Stimulated activated CD4-positive, alpha-beta T cell treated with anti-CD3 and anti-CD28 coated beads, Interleukin-4, amount 100 ng/mL, for 48 hours (primary cell): ENCODE data around the gene OTOGL.
"Not testable (repeated sequence)": the region's sequence is repeated elsewhere in the genome, so short reads cannot be mapped to it uniquely, and the experiment has no call there.

ENCODE experiments used
- DNase-seq, 2 donors: peaks; one replicate each; pipeline ENCODE4 v3.0.0-alpha.2; 2020; ENCODE audit warnings: low read depth in 2 of 2

The OTOGL gene

DNA sequence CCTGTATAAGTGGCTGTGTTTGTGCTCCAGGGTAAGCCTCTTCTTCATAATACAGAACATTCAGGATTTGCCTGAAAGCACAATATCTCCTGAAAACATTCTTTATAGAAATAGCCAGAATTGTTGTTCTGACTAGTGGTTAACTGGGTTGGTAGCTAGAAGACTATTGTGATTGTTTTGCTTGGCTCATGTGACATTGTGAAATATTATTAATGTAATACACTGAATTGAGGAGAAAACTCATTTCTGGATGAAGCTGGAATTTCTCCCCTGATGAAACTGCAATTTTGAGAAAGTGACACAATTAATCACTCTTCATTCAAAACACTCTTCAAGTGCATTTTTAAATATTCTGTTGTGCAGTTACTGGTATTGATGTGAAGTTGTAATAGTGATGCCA, 172.4 kb downstream of the OTOGL start:
- DNase-seq: no peak

DNA sequence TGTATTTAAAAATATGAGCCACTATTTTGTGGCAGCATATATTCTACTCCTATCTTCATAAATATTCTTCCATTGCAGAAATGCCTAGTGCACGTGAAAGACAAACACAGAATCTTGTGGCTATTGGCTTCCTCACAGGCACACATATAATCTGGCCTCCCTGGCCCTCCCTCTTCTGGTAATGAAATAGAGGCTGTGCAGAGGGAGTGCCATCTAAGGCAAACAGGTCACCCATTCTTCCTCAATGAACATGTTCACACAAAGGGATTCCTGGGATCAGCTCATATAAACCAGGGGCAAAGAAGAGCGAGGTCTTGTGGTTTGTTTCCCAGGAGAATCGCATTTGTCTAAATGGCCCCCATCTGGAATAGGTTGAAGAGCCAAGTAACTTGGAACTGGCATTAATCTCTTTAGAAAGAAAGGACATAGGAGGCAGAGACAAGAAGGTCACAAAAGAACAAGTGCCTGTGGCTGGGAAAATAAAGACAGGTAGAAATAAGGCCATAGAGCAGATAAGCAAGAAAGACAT, 173.1 kb downstream of the OTOGL start:
- no peak for DNase-seq

GRCh38 chr12:80273144-80273543, 173.8 kb downstream of the OTOGL start:
- no peak for DNase-seq

- no peak for DNase-seq
Observed at GRCh38 chr12:80277732-80278131, 178.4 kb downstream of the OTOGL start.

DNA sequence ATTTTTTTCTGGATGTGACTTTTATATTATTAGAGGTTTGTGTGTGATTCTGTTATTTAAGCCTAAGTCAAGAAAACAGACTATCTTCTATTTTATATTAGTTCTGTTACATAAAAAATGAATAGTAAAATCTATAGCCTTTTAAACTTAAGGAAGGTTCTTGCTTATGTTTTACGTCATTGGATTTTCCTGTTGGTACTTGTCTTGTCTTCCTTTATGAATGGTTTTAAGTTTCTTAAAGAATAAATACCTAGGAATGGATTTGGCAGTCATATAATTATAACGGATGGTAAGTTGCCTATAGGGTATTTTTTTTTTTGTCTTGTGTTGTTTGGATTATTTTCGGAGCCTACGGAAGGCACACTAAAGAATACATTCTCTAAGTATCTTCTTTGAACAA, 182.9 kb downstream of the OTOGL start:
- DNase-seq: no peak

GRCh38 chr12:80282761-80283160, 183.4 kb downstream of the OTOGL start:
- no peak for DNase-seq

GRCh38 chr12:80291108-80291754, 191.9 kb downstream of the OTOGL start:
- no peak for DNase-seq

DNA sequence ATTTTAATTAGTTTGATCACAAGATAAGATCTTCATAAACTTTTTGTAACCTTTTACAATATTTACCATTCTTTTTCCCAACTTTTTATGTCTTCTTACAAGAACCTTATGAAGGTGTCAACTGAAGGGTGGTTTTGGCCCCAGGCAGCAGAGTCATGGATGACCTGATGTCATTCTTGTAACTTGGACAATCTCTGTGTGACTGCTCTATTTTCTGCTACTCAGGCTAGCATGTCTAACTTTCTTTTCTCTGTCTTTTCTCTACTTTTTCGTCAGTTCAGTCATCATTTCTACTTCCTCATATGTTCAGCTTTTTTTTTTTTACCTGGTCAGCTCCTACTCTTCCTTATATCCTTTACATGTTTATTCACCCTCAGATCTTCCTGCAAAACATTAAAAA, 194.0 kb downstream of the OTOGL start:
- DNase-seq: no peak

DNA sequence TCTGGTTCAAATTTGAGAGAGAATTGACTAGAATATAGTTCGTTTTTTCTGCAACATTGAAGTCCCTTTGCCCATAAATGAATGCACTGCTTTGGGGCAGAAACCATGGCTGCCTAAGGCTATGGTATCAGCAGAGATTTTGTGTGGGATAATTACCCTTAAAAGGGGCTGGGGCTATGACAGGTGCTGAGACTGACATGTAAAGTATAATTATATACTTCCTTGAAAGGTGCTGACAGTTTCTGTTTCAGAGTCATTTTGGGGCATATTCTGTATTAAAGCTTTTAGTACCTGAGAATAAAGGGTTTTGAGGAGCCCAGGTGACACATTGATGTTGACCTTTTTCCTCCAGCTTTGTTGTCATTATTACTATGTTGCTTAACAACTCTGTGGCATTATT, 194.4 kb downstream of the OTOGL start:
- no peak for DNase-seq

GRCh38 chr12:80299219-80299618, 199.9 kb downstream of the OTOGL start:
- no peak for DNase-seq

DNA sequence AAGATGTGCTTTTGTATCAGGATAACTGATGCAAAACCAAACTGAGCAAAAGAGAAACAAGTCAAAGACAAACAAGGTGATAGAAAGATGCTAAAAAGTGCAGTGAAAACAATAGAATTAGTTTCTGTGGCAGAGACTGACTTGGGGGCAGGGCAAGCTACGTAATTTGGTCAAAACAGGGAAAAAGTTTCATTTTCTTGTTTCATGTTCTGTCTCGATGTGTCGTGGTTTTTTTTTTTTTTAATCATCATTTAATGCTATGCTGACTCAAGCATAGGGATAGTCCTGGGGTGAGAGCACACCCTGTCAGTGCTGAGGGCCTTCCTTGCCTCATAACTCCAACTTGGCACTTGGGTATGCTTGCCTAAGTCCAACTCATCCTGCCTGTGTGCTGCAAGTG, 200.6 kb downstream of the OTOGL start:
- no peak for DNase-seq

DNA sequence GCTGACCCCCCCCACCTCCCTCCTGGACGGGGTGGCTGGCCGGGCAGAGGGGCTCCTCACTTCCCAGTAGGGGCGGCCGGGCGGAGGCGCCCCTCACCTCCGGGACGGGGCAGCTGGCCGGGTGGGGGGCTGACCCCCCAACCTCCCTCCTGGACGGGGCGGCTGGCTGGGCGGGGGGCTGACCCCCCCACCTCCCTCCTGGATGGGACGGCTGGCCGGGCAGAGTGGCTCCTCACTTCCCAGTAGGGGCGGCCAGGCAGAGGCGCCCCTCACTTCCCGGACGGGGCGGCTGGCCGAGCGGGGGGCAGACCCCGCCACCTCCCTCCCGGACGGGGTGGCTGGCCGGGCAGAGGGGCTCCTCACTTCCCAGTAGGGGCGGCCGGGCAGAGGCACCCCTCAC, 208.1 kb downstream of the OTOGL start:
- DNase-seq: not testable (repeated sequence)

DNA sequence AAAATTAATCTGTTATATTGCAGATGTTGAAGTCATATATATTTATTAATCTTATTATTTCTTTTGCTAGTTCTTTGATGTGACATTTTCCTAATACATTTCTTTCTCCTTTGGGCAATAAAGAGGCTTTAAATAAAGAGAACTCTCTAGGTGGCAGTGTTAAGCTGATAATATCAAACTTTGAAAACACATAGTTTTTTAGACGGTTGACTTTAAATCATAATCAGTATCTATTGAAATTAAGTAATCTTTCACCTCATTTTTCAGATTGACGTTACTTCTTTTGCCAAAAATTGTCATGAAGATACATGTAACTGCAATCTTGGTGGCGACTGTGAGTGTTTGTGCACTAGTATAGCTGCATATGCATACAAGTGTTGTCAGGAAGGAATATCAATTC, 213.9 kb downstream of the OTOGL start:
- DNase-seq: no peak

DNA sequence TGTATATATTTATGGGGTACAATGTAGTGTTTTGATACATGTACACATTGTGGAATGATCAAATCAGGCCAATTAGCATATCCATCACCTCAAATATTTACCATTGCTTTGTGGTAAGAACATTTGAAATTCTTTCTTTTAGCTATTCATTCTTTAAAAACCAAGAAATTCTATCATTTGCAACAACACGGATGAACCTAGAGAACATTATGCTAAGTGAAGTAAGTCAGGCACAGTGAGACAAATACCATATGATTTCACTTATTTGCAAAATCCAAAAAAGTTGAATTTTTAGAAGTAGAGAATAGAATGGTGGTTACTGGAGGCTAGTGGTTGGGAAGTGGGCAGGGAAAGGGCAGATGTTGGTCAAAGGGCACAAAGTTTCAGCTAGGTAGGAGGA, 215.4 kb downstream of the OTOGL start:
- no peak for DNase-seq

DNA sequence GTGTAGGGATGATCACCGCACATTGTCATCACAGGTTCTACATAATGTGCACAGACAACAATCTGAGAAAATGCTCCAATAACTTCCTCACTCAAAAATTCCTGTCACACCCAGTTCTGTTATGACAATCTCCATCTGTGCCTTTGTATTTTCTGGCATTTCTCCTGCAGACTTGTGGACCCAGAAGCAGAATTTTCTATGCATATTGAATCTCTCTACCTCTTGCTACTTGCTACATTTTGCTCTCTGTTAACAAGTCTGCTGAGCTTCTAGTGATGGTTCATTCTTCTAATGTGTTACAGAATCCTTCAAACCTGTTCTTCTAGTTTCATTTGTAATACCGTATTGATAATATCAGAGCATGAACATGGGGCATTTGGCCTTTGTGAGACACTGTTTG, 216.9 kb downstream of the OTOGL start:
- DNase-seq: no peak

GRCh38 chr12:80317307-80317706, 218.0 kb downstream of the OTOGL start:
- no peak for DNase-seq

DNA sequence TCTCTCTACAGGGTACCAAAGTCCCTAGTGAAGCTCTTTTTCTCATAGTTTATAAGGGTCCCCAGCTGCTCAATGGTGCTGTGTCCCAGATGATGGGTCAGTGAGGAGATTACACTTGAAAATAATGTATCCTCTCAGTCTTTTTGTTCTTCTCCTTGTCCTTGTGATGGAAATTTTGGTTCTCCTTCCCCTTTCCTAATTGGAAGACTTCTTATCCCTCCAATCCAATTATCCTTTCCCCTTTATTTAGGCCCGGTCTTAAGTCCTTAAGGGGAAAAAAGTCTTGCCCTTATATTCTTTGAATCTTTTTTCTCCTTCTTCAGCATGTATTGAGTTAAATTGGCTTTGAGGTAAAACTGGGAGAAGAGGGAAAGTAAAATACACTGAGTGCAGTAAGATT, 218.6 kb downstream of the OTOGL start:
- DNase-seq: no peak

GRCh38 chr12:80320121-80320678, 220.9 kb downstream of the OTOGL start:
- DNase-seq: no peak

DNA sequence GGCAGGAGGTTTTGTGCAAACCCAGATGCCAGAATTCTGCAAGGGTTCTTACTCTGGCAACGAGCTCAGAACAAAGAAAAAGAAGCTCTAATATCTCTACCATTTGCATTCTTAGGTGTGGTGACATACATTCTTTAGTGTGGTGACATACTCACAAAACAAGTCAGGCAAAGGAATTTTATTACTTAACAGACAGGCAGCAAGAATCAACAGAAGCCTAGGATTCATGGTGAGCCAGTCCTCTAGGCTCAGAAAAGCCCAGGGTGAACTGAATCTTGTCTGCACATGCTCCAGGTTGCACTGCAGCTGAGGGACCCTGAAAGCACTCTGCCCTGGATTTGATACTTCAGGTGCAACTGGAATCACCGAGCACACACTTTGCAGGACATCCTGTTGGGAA, 222.3 kb downstream of the OTOGL start:
- no peak for DNase-seq

DNA sequence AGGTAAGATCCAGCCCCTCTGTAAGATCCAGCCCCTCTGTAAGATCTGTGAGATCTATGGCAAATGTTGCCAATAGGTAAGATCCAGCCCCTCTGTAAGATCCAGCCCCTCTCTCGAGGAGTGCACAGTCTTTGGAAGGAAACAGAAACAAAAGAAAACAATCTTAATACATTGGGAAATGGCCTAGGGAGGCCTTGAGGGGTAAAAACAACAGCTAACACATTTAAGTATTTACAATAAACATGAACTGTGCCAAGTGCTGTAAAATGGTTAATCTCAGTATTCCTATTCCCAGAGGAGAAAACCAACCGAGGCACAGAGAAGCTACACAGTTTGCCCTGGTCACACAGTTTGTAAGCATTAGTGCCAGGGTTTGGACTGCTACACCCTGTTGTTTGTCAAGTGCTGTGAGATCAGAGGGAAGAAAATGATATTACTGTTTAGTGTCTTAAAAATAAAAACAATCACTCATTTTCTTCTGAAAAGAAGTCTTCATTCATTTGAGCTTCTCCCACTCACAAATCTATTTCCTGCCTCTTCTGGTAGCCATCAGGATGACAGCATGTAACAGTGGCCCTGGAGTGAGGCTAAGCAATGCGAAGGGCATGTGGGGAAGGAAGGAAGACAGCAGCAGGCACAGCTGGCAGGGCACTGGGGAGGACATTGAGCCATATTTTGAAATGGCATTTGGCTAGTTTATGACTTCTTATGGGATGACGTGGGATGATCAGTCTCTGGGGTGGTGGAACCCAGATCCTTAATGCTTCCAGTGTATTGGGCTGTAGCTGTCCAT, 226.0 kb downstream of the OTOGL start:
- no peak for DNase-seq

DNA sequence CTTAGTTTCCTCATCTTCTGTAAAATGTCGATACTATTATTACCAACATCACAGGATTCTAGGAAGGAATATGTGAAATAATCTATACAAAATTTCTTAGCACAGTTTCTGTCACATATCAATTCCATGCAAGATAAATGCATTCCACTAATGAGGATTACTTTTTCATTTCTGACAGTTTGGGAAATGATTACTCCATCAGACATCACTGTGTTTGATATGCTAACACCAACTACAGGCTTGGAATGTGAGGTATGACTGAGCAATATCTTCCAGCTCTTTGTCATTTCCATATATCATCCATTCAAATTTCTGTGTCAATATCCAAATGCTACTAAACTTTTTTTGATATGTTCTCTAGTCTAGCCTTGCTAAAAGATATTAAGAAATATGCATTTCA, 233.5 kb downstream of the OTOGL start:
- DNase-seq: no peak

DNA sequence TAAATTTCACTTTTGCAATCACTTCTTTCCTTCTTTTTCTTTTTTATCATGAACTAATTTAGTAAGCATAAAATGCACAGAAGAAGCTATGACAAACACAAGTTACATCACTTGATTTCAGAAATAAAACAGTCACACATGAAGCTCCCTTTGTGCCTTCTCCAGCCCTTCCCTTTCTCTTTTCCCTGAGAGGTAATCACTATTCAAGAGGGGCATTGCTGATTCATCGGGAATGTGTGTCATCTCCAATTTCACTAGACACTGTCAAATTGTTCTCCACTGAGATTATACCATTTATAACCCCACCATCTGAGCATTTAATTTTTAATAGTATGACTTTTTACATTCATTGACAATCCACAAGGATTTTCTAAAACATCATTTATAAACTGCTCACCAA, 253.1 kb downstream of the OTOGL start:
- DNase-seq: no peak

GRCh38 chr12:80353254-80353653, 253.9 kb downstream of the OTOGL start:
- DNase-seq: no peak
